K562 (cell line): Measurements from ENCODE around the gene MRPL19. TPM values are rescaled to one million over a fixed set of nuclear protein-coding genes. Genes with fewer than 3 reads are reported as not detected.

Source experiments
- ATF7 ChIP-seq: fragments of 450-650 bp; IDR thresholded peaks from 2 replicates; pipeline ENCODE4 v1.7.1; 2014; ENCODE audit warnings: mild to moderate bottlenecking, moderate library complexity
- CXXC5 ChIP-seq: fragments of 250-450 bp; sonication (Bioruptor Pico); IDR thresholded peaks from 2 replicates; pipeline ENCODE4 v1.8.0; 2022; ENCODE audit warnings: inconsistent platforms, mild to moderate bottlenecking, moderate library complexity
- E2F1 ChIP-seq: sonication (generic); formaldehyde crosslinking; IDR thresholded peaks from 2 replicates; pipeline ENCODE4 v1.8.1; 2023; ENCODE audit warnings: mild to moderate bottlenecking, missing genetic modification reagents, moderate library complexity
- GMEB1 ChIP-seq: fragments of 250-450 bp; sonication (Bioruptor Pico); IDR thresholded peaks from 2 replicates; pipeline ENCODE4 v1.4.0; 2020; ENCODE audit warnings: mild to moderate bottlenecking
- HMGXB4 ChIP-seq: sonication (generic); formaldehyde crosslinking; IDR thresholded peaks from 2 replicates; pipeline ENCODE4 v1.8.1; 2023; ENCODE audit warnings: mild to moderate bottlenecking, missing genetic modification reagents
- MITF ChIP-seq: IDR thresholded peaks from 2 replicates; pipeline ENCODE4 v1.6.1; 2014; ENCODE audit warnings: antibody characterized with exemption
- NR0B1 ChIP-seq: fragments of 450-650 bp; IDR thresholded peaks from one replicate; pipeline ENCODE4 v1.6.1; 2018; ENCODE audit warnings: mild to moderate bottlenecking, moderate library complexity; ENCODE audit not compliant: partially characterized antibody
- POLR2AphosphoS5 ChIP-seq: IDR thresholded peaks from 2 replicates; pipeline ENCODE4 v1.6.1; 2011; ENCODE audit warnings: mild to moderate bottlenecking, low read depth, low read length, moderate library complexity; ENCODE audit not compliant: control insufficient read depth, insufficient read depth
- U2AF1 ChIP-seq: fragments of 200-400 bp; formaldehyde crosslinking; optimal IDR thresholded peaks from 2 replicates; pipeline ENCODE3; 2017; ENCODE audit warnings: mild to moderate bottlenecking, low read depth, low read length, moderate library complexity
- USF2 ChIP-seq: sonication (generic); formaldehyde crosslinking; IDR thresholded peaks from 2 replicates; pipeline ENCODE4 v1.5.0; 2020; ENCODE audit warnings: missing genetic modification reagents
- ZBTB34 ChIP-seq: fragments of 250-450 bp; sonication (Bioruptor Pico); IDR thresholded peaks from 2 replicates; pipeline ENCODE4 v1.8.0; 2021; ENCODE audit warnings: mild to moderate bottlenecking, moderate library complexity
- ZFPM2 ChIP-seq: fragments of 250-450 bp; sonication (Bioruptor Pico); IDR thresholded peaks from 2 replicates; pipeline ENCODE4 v1.5.1; 2022; ENCODE audit warnings: mild to moderate bottlenecking
- ZNF75A ChIP-seq: fragments of 450-650 bp; formaldehyde crosslinking; IDR thresholded peaks from 2 replicates; pipeline ENCODE4 v1.4.0; 2020; ENCODE audit warnings: mild to moderate bottlenecking
- ZSCAN32 ChIP-seq: fragments of 450-650 bp; formaldehyde crosslinking; IDR thresholded peaks from 2 replicates; pipeline ENCODE4 v1.4.0; 2020; ENCODE audit warnings: mild to moderate bottlenecking, moderate library complexity
- polyA plus RNA-seq, 8 experiments: library from polyadenylated mRNA; depleted of rRNA in 4 of 8; stranded (reverse) in 5 of 8; unstranded in 3 of 8; fragments of >200 nt; fragmentation: Nextera tagmentation in 2 of 8; fragmentation: Illumina TruSeq in 1 of 8; extraction: Ambion mirVana in 2 of 8; extraction: Trizol in 1 of 8; gene quantifications; 2 replicates each; pipeline versions ENCODE4 v1.2.1 to v1.2.3, GENCODE V29; 2011 to 2014; ENCODE audit warnings: inconsistent platforms in 1 of 8, missing spikeins in 1 of 8
- total RNA-seq, 7 experiments: library from RNA; depleted of rRNA in 6 of 7; stranded (reverse); fragments of >200 nt in 6 of 7; fragmentation: Illumina TruSeq in 2 of 7; extraction: Trizol in 2 of 7; gene quantifications; 2 replicates each; pipeline versions ENCODE4 v1.2.1 to v1.2.3, GENCODE V29; 2011 to 2021; ENCODE audit warnings: low replicate concordance in 1 of 7

Gene MRPL19
- total and polyA plus RNA-seq, 9 of the 15 experiments (the other 6 are each of a cell fraction or from before 2014, with no cell fraction given): 9.7 to 65.9 (median 56.1) TPM

- TF ChIP-seq MITF (no peak), NR0B1 (no peak), ZBTB34 (no peak), ZNF75A (no peak), ATF7 (peak; percentile 79), POLR2AphosphoS5 (peak; percentile 76), HMGXB4 (CRISPR knock-in tag) (peak; percentile 98), E2F1 (CRISPR knock-in tag) (peak; percentile 97), GMEB1 (CRISPR knock-in tag) (no peak), ZSCAN32 (no peak), CXXC5 (CRISPR knock-in tag) (peak; percentile 85), USF2 (CRISPR knock-in tag) (0 out of 2 replicates have a peak, but pooled peaks have one; percentile 11), ZFPM2 (CRISPR knock-in tag) (no peak), U2AF1 (peak; percentile 86)
Measured at GRCh38 chr2:75710577-75711253, 64.1 kb downstream of the MRPL19 start, which contains the start of gene GCFC2 (continued).
